ENCODE measurements around the gene REG4.
"Not testable (repeated sequence)": the region's sequence is repeated elsewhere in the genome, so short reads cannot be mapped to it uniquely, and the experiment has no call there.

- TF ChIP-seq CTCF (IDR thresholded peaks at IDR 0.05; ENCODE audit: low read depth, low read length); EZH2phosphoT487 (IDR thresholded peaks at IDR 0.05; ENCODE audit: low read depth): not testable (repeated sequence)
Observed at GRCh38 chr1:119829006-119829405, 17.7 kb upstream of the REG4 start.

All from OCI-LY3 (cell line).